Activated naive CD4-positive, alpha-beta T cell treated with anti-CD3 and anti-CD28 coated beads, Interleukin-2, amount 10 ng/mL, durations not matched to agents 7 days and 5 days (primary cell): Measurements from ENCODE around the gene JCHAIN.
"Not testable (repeated sequence)": the region's sequence is repeated elsewhere in the genome, so short reads cannot be mapped to it uniquely, and the experiment has no call there.

ENCODE experiments used
- CTCF ChIA-PET: fragments of 350-600 bp; sonication (Branson Sonifier 250); formaldehyde crosslinking; loops from one replicate; lab custom pipeline; 2021; ENCODE audit warnings: antibody characterized with exemption; lab: Charles Lee
- DNase-seq: peaks from one replicate; pipeline ENCODE4 v3.0.0-alpha.2; 2020
- H3K27ac Mint-ChIP-seq: one replicate; pipeline ENCODE4 v1.8.0; 2021; ENCODE audit warnings: mild to moderate bottlenecking, moderate library complexity, mixed read lengths
- H3K27me3 Mint-ChIP-seq: one replicate; pipeline ENCODE4 v1.8.0; 2021; ENCODE audit warnings: mild to moderate bottlenecking, mixed read lengths
- H3K36me3 Mint-ChIP-seq: one replicate; pipeline ENCODE4 v1.8.0; 2021; ENCODE audit warnings: mixed read lengths
- H3K4me1 Mint-ChIP-seq: one replicate; pipeline ENCODE4 v1.8.0; 2021; ENCODE audit warnings: mixed read lengths
- H3K4me3 Mint-ChIP-seq: one replicate; pipeline ENCODE4 v1.8.0; 2021; ENCODE audit warnings: mild to moderate bottlenecking, moderate library complexity, mixed read lengths
- H3K9me3 Mint-ChIP-seq: one replicate; pipeline ENCODE4 v1.8.0; 2021; ENCODE audit warnings: mixed read lengths

JCHAIN gene

DNA sequence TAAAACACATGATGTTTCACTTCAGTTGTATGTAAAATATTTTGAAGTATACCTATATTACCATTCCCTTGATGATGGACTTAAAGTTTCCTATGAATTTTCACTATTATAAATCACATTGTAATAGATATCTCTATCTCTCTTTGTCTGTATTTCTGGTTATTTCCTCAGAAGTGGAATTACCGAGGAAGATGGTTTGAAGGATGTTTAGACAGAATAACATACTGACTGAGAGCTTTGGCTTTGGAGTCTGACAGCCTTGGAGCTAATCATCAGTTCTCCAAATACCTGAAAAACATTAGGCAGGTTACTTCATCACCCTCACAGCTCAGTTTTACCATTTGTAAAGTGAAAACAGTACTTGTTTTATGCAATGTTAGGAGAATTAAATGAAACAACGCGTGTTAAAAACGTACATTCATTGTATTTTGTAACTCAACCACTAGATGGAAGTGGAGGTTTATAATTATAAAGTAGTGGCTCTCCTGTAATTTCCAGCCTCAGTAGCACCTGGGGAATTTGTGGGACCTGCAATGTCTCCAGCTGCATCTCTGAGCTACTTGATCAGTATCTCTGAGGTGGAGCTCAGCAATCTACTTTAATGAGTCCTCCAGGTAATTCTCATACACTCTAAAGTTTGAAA lies 14.3 kb downstream of the JCHAIN start:
- Mint-ChIP-seq H3K27me3 (peaks cover 18% of the 10 kb centered on the region), H3K9me3 (no peaks in the 10 kb centered on the region), H3K4me3 (no peak overlapping the region), H3K36me3 (no peaks in the 10 kb centered on the region), H3K4me1 (peaks cover 13% of the 10 kb centered on the region), H3K27ac (no peak overlapping the region)
- CTCF ChIA-PET, result interaction anchor here (0.6 to 1.8 kb wide), 20 partner anchors 9 to 532 kb away, joined by 3 to 10 read pairs (median 4); partner anchors contain the start of gene UTP3
- peak; percentile 30 for DNase-seq

GRCh38 chr4:70650741-70651140 lies 15.6 kb downstream of the JCHAIN start:
- not testable (repeated sequence) for H3K9me3 Mint-ChIP-seq, H3K36me3 Mint-ChIP-seq, H3K27ac Mint-ChIP-seq, DNase-seq, H3K4me3 Mint-ChIP-seq
- Mint-ChIP-seq H3K27me3 (peaks cover 18% of the 10 kb centered on the region), H3K4me1 (peaks cover 13% of the 10 kb centered on the region)
- CTCF ChIA-PET, result interaction anchor here (1.5 to 1.8 kb wide), 2 partner anchors 8 to 10 kb away, joined by 4 to 8 read pairs; no protein-coding TSS in a partner anchor

DNA sequence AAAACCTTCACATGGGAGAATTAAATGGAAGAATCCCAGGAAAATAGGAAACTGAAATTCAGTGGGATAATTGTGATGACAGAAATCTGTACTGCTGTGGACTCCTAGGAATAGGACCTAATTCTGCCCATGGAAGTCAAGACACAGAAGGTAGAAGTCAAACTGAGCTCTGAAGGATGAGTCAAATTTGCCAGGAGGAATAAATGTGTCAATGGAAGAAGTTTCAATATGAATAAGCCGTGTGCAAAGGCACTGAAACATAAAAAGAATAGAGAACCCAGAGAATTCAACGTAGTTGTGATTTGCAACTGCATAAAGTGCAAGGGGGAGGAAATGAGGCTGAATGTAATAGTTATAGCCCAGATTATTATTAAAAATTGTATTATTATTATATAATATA lies 26.1 kb downstream of the JCHAIN start:
- Mint-ChIP-seq H3K27ac (no peak overlapping the region), H3K27me3 (peaks cover 4% of the 10 kb centered on the region), H3K36me3 (no peaks in the 10 kb centered on the region), H3K4me3 (no peak overlapping the region), H3K9me3 (no peaks in the 10 kb centered on the region), H3K4me1 (peaks cover 2% of the 10 kb centered on the region)
- no peak for DNase-seq
- CTCF ChIA-PET, result interaction anchor here (0.9 kb wide), 1 partner anchor 12 kb away, joined by 3 read pairs; no protein-coding TSS in a partner anchor

GRCh38 chr4:70637239-70637913 lies 28.9 kb downstream of the JCHAIN start:
- no peaks in the 10 kb centered on the region for H3K36me3 Mint-ChIP-seq
- H3K27me3 Mint-ChIP-seq, result peaks cover 12% of the 10 kb centered on the region
- DNase-seq, result no peak
- no peak overlapping the region for H3K27ac Mint-ChIP-seq
- H3K4me3 Mint-ChIP-seq, result no peak overlapping the region
- CTCF ChIA-PET, result no interaction called here
- peaks cover 2% of the 10 kb centered on the region for H3K4me1 Mint-ChIP-seq
- no peaks in the 10 kb centered on the region for H3K9me3 Mint-ChIP-seq

- H3K27me3 Mint-ChIP-seq, result peaks cover 21% of the 10 kb centered on the region
- DNase-seq, result no peak
- CTCF ChIA-PET, result no interaction called here
- H3K4me3 Mint-ChIP-seq, result no peak overlapping the region
- H3K27ac Mint-ChIP-seq, result no peak overlapping the region
- H3K9me3 Mint-ChIP-seq, result no peaks in the 10 kb centered on the region
- H3K4me1 Mint-ChIP-seq, result no peaks in the 10 kb centered on the region
- no peaks in the 10 kb centered on the region for H3K36me3 Mint-ChIP-seq
These were observed 31.8 kb downstream of the JCHAIN start for GRCh38 chr4:70634482-70634881.

DNA sequence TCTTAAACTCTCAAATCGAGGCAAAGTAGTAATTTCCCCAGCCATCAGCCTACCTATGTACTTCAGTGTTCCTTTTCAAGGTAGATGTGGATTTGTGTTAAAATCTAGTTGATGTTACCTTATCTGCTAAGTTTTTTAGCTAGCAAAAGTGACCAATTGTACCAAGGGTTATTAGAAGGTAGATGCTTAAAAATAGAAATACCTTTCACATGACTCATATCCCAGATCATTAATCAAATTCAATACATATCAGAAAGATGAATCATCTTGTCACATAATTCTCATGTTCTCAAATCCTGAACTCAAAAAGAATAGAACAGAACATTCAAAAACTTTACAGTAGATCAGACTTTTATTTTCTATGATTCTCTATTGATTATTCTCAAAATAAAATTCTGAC lies 34.3 kb downstream of the JCHAIN start:
- Mint-ChIP-seq H3K4me3 (no peak overlapping the region), H3K27ac (no peak overlapping the region), H3K27me3 (peaks cover 17% of the 10 kb centered on the region), H3K36me3 (no peaks in the 10 kb centered on the region), H3K4me1 (peaks cover 3% of the 10 kb centered on the region), H3K9me3 (no peaks in the 10 kb centered on the region)
- no peak for DNase-seq
- CTCF ChIA-PET, result no interaction called here

DNA sequence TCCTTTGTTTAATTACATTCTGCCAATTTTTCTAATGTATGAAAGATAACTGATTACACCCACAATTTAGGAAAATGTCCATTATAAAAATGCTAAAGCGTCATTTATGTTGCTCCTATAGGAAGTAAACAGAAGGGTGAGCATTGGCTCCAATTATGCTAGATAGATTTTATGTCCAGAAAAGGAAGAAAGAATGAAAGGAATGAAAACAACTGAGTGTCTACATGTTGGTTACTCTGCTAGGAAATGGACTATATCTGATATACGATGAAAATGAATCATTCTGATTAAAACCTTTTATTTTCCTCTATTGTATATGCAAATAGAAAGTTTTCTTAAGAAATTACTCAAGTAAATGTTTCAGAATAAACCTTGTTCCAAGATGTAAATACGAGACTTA lies 36.1 kb downstream of the JCHAIN start:
- H3K4me1 Mint-ChIP-seq, result peaks cover 3% of the 10 kb centered on the region
- H3K36me3 Mint-ChIP-seq, result no peaks in the 10 kb centered on the region
- no peak overlapping the region for H3K4me3 Mint-ChIP-seq
- no peak overlapping the region for H3K27ac Mint-ChIP-seq
- peaks cover 17% of the 10 kb centered on the region for H3K27me3 Mint-ChIP-seq
- no peak for DNase-seq
- H3K9me3 Mint-ChIP-seq, result no peaks in the 10 kb centered on the region
- CTCF ChIA-PET, result no interaction called here

DNA sequence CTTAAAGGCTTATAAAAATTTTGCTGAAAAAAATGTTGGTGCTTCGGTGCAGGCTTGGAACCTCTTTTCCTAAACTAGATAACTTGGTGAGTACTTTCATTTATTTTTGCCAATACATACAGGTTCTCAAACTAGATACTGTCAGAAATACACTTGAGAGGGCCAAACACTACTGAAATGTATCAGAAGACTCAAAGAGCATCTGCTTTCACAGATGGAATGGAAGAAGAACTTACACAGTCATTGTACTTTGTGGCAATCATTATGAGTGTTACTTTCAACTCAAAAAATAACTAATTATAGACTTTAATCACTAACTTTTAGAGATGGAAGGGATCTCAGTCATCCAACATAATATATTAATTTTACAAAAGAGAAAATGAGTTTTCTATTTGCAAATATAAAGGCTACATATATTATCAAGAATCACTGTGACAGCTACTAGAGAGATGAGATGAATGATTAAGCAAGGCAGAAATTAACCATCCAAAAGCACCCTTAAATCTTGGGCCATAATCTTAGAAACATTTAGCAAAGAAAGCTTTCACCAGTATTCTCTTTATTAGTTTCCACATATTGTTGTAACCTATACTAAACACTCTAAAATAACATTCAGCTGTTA lies 36.7 kb downstream of the JCHAIN start:
- no peak overlapping the region for H3K27ac Mint-ChIP-seq
- H3K36me3 Mint-ChIP-seq, result no peaks in the 10 kb centered on the region
- peaks cover 3% of the 10 kb centered on the region for H3K4me1 Mint-ChIP-seq
- CTCF ChIA-PET, result interaction anchor here (0.7 kb wide), 1 partner anchor 23 kb away, joined by 5 read pairs; no protein-coding TSS in a partner anchor
- no peak for DNase-seq
- no peaks in the 10 kb centered on the region for H3K9me3 Mint-ChIP-seq
- peaks cover 17% of the 10 kb centered on the region for H3K27me3 Mint-ChIP-seq
- no peak overlapping the region for H3K4me3 Mint-ChIP-seq

DNA sequence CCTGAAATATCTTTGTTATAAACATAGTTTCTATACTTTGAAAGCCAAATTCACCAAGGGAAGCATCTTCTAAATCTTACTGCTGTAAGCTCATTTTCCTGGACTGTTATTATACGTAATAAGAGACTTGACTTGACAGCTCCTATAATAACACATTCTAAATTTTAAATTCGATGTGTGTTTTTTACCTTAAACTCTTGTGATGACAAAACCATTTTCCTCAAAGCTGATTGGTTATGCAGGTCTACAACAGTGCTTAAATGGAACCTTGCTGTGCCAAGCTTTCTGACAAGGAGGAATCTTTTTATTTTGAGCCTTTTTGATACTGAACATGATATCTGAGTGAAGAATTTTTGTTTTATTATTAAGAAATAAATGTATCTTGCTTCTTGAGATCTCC lies 37.9 kb downstream of the JCHAIN start, which contains the start of gene ENAM:
Gene ENAM, plus strand, starts transcription at position 301 of the 400 bp plus-strand sequence. CDS start 757 bp downstream, outside the sequence.
- Mint-ChIP-seq H3K27me3 (peaks cover 9% of the 10 kb centered on the region), H3K4me3 (no peak within 1 kb of the TSS), H3K27ac (no peak within 1 kb of the TSS), H3K9me3 (no peaks in the 10 kb centered on the region), H3K4me1 (peaks cover 3% of the 10 kb centered on the region), H3K36me3 (no peaks in the 10 kb centered on the region)
- no peak for DNase-seq
- CTCF ChIA-PET, result interaction anchor here (0.7 kb wide), 1 partner anchor 24 kb away, joined by 5 read pairs; no protein-coding TSS in a partner anchor

GRCh38 chr4:70627620-70628019 lies 38.7 kb downstream of the JCHAIN start:
- Mint-ChIP-seq H3K27ac (no peak overlapping the region), H3K27me3 (peaks cover 9% of the 10 kb centered on the region), H3K36me3 (no peaks in the 10 kb centered on the region), H3K4me1 (peaks cover 3% of the 10 kb centered on the region), H3K4me3 (no peak overlapping the region), H3K9me3 (no peaks in the 10 kb centered on the region)
- no peak for DNase-seq
- CTCF ChIA-PET, result no interaction called here

GRCh38 chr4:70624226-70624793 lies 42.0 kb downstream of the JCHAIN start:
- H3K4me3 Mint-ChIP-seq, result no peak overlapping the region
- H3K36me3 Mint-ChIP-seq, result no peaks in the 10 kb centered on the region
- H3K9me3 Mint-ChIP-seq, result no peaks in the 10 kb centered on the region
- peaks cover 3% of the 10 kb centered on the region for H3K4me1 Mint-ChIP-seq
- no peaks in the 10 kb centered on the region for H3K27me3 Mint-ChIP-seq
- CTCF ChIA-PET, result no interaction called here
- no peak for DNase-seq
- no peak overlapping the region for H3K27ac Mint-ChIP-seq

DNA sequence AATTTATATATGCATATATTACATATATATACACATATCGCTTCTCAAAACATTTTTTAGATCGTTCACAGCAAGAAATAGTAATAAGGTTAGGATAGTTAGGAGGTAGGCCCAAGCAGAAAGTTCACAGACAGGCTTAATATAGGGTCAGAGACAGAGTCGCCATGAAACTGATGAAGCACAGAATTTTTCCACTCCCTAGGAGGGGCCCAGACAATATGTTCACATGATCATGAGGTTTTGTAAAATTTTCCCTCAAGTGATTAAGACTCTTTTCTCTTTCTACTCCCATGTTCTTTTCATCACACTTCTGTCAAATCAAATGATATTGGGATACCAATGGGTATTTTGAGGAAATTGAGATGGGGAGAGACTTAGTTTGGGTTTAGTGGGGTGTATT lies 43.0 kb downstream of the JCHAIN start:
- H3K4me1 Mint-ChIP-seq, result no peaks in the 10 kb centered on the region
- no peaks in the 10 kb centered on the region for H3K27me3 Mint-ChIP-seq
- H3K36me3 Mint-ChIP-seq, result no peaks in the 10 kb centered on the region
- H3K27ac Mint-ChIP-seq, result no peak overlapping the region
- peak; percentile 37 for DNase-seq
- H3K4me3 Mint-ChIP-seq, result no peak overlapping the region
- no peaks in the 10 kb centered on the region for H3K9me3 Mint-ChIP-seq
- CTCF ChIA-PET, result no interaction called here

GRCh38 chr4:70619778-70620177 lies 46.5 kb downstream of the JCHAIN start:
- CTCF ChIA-PET, result no interaction called here
- DNase-seq, result no peak
- no peak overlapping the region for H3K27ac Mint-ChIP-seq
- no peaks in the 10 kb centered on the region for H3K4me1 Mint-ChIP-seq
- no peaks in the 10 kb centered on the region for H3K9me3 Mint-ChIP-seq
- H3K36me3 Mint-ChIP-seq, result no peaks in the 10 kb centered on the region
- H3K4me3 Mint-ChIP-seq, result no peak overlapping the region
- peaks cover 4% of the 10 kb centered on the region for H3K27me3 Mint-ChIP-seq

GRCh38 chr4:70619288-70619687 lies 47.0 kb downstream of the JCHAIN start:
- Mint-ChIP-seq H3K4me1 (no peaks in the 10 kb centered on the region), H3K36me3 (no peaks in the 10 kb centered on the region)
- CTCF ChIA-PET, result no interaction called here

More at GRCh38 chr4:70619288-70619687, 47.0 kb downstream of the JCHAIN start:
- no peaks in the 10 kb centered on the region for H3K9me3 Mint-ChIP-seq
- H3K27ac Mint-ChIP-seq, result no peak overlapping the region
- no peak overlapping the region for H3K4me3 Mint-ChIP-seq
- no peak for DNase-seq
- H3K27me3 Mint-ChIP-seq, result peaks cover 6% of the 10 kb centered on the region
